CD4-positive, alpha-beta memory T cell (primary cell): ENCODE measurements around the gene PDE4D. TPM values are rescaled to one million over a fixed set of nuclear protein-coding genes. Genes with fewer than 3 reads are reported as not detected.

Experiments used
- CTCF ChIA-PET: fragments of 350-600 bp; sonication (Branson Sonifier 250); formaldehyde crosslinking; loops from one replicate; lab custom pipeline; 2021; ENCODE audit warnings: inconsistent platforms; ENCODE audit not compliant: partially characterized antibody; lab: Charles Lee
- POLR2A ChIA-PET: fragments of 350-600 bp; sonication (Branson Sonifier 250); formaldehyde crosslinking; loops from one replicate; lab custom pipeline; 2021; ENCODE audit not compliant: partially characterized antibody; lab: Charles Lee
- DNase-seq, 5 donors: peaks; one replicate each; pipeline versions ENCODE4 v3.0.0 to v3.0.0-alpha.2; 2020 to 2022; ENCODE audit warnings: mixed read lengths in 1 of 5
- H3K27ac ChIP-seq: one replicate; pipeline ENCODE4 v1.7.0; 2013; ENCODE audit warnings: low read depth, low read length
- H3K27me3 ChIP-seq: 2 replicates; pipeline ENCODE4 v1.7.0; 2013; ENCODE audit warnings: mild to moderate bottlenecking, low read length, moderate library complexity; ENCODE audit not compliant: insufficient read depth
- H3K36me3 ChIP-seq: 2 replicates; pipeline ENCODE4 v1.7.0; 2013; ENCODE audit warnings: mild to moderate bottlenecking, low read length, moderate library complexity; ENCODE audit not compliant: insufficient read depth
- H3K4me1 ChIP-seq: 2 replicates; pipeline ENCODE4 v1.7.0; 2013; ENCODE audit warnings: mild to moderate bottlenecking, low read length, moderate library complexity; ENCODE audit not compliant: insufficient read depth
- H3K4me3 ChIP-seq, 2 donors: one replicate each; pipeline ENCODE4 v1.7.0; 2013; ENCODE audit warnings: low read length in 2 of 2, mild to moderate bottlenecking in 1 of 2
- H3K9me3 ChIP-seq, 2 donors: one replicate each; pipeline ENCODE4 v1.7.0; 2013; ENCODE audit warnings: low read length in 2 of 2, control low read depth in 1 of 2; ENCODE audit not compliant: control insufficient read depth in 1 of 2
- H3K27ac Mint-ChIP-seq, 7 donors: one replicate each; pipeline ENCODE4 v1.8.0; 2020 to 2021; ENCODE audit warnings: mixed read lengths in 7 of 7, mild to moderate bottlenecking in 6 of 7, inconsistent platforms in 3 of 7, moderate library complexity in 3 of 7
- H3K27me3 Mint-ChIP-seq, 2 donors: one replicate each; pipeline ENCODE4 v1.8.0; 2020 to 2021; ENCODE audit warnings: mixed read lengths in 2 of 2
- H3K36me3 Mint-ChIP-seq, 2 donors: one replicate each; pipeline ENCODE4 v1.8.0; 2020 to 2021; ENCODE audit warnings: mixed read lengths in 2 of 2, inconsistent platforms in 1 of 2, mild to moderate bottlenecking in 1 of 2
- H3K4me1 Mint-ChIP-seq, 4 donors: one replicate each; pipeline ENCODE4 v1.8.0; 2020 to 2021; ENCODE audit warnings: mixed read lengths in 4 of 4, mild to moderate bottlenecking in 1 of 4
- H3K4me3 Mint-ChIP-seq, 8 donors: one replicate each; pipeline ENCODE4 v1.8.0; 2020 to 2021; ENCODE audit warnings: mixed read lengths in 8 of 8, mild to moderate bottlenecking in 7 of 8, moderate library complexity in 6 of 8, inconsistent platforms in 3 of 8
- H3K9me3 Mint-ChIP-seq, 8 donors: one replicate each; pipeline ENCODE4 v1.8.0; 2020 to 2021; ENCODE audit warnings: mixed read lengths in 8 of 8, mild to moderate bottlenecking in 5 of 8, inconsistent platforms in 3 of 8, moderate library complexity in 1 of 8
- intact Hi-C: fragments of 100-400 bp; cut with micrococcal nuclease; formaldehyde crosslinking; loops from one replicate; pipeline ENCODE4 v1.15.1; 2023
- polyA plus RNA-seq, 2 donors: library from polyadenylated mRNA; unstranded; fragments of 300-500 nt; fragmentation: Illumina TruSeq; gene quantifications; one replicate each; pipeline ENCODE4 v1.2.3, GENCODE V29; 2021
- total RNA-seq, 2 experiments: library from RNA; stranded (reverse); gene quantifications; one replicate each; pipeline ENCODE4 v1.2.3, GENCODE V29; 2021

PDE4D gene
- total and polyA plus RNA-seq, 4 experiments from 2014 or later: 12.3 to 49.7 (median 30.3) TPM

DNA sequence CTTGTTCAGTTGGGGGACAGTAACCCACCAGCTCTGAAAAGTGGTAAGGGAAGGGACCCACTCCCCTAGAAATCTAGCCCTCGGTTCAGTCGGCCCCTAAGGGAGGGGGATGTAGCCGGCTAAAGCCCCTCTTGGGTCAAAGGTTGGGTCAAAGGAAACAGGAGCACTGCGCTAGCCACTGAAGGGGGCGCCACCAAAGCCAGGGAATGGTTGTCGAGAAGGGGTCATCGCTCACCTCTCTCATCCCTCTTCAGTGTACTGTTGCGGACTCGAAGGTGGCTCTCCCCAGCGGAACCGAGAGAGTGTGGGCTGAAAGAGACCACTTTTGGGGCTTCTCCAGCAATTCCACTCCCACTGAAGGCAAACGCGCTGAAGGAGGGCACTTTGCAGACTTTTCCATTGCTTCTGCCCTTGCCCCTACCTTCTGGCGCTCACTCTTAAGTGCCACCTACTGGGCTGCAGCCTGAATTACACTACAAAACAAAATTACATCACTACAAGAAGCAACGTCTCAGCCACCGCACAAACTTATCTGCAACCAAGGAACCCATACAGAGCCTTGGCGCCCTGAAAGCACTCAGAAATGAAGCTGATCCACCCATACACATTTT lies 396.9 kb downstream of the PDE4D start:
- Histone ChIP-seq H3K27ac (no peak overlapping the region), H3K36me3 (no peaks in the 10 kb centered on the region), H3K27me3 (no peaks in the 10 kb centered on the region), H3K4me3 (no peak overlapping the region), H3K9me3 (no peaks in the 10 kb centered on the region), H3K4me1 (no peaks in the 10 kb centered on the region)
- Mint-ChIP-seq H3K36me3 (no peaks in the 10 kb centered on the region), H3K27me3 (peaks cover 0 to 2% of the 10 kb centered on the region in 2 donors), H3K4me3 (no peak overlapping the region), H3K4me1 (no peaks in the 10 kb centered on the region), H3K9me3 (peaks cover 0 to 6% (median 0%) of the 10 kb centered on the region in 8 donors), H3K27ac (no peak overlapping the region)
- ChIA-PET POLR2A (no interaction called here), CTCF (interaction anchor here (1.0 to 1.5 kb wide), 2 partner anchors 9 to 15 kb away, joined by 3 to 5 read pairs; no protein-coding TSS in a partner anchor)
- no peak for DNase-seq
- intact Hi-C loops: no loop called here

DNA sequence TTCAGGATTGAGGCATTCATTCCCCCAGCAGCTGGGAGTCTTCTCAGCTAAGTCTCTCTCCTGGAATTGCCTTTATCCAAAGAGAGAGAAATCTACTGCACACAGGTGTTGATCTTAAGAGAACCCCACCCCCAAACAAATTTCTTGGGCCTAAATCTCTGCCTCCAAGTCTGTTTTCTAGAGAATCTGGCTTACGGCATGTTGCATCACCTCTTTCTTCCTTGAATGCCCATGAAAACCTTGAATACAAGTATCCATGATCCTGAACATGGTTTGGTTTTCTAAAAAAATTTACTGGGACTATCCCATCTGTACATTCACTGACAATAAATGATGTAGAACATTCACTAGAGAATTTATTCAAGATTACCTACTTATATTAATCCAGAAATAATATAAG lies 401.6 kb downstream of the PDE4D start:
- Mint-ChIP-seq H3K27me3 (no peaks in the 10 kb centered on the region), H3K4me1 (no peaks in the 10 kb centered on the region), H3K27ac (no peak overlapping the region), H3K9me3 (peaks cover 0 to 5% (median 0%) of the 10 kb centered on the region in 8 donors), H3K36me3 (no peaks in the 10 kb centered on the region), H3K4me3 (no peak overlapping the region)
- Histone ChIP-seq H3K27ac (no peak overlapping the region), H3K36me3 (no peaks in the 10 kb centered on the region), H3K4me3 (no peak overlapping the region), H3K27me3 (no peaks in the 10 kb centered on the region), H3K4me1 (no peaks in the 10 kb centered on the region), H3K9me3 (no peaks in the 10 kb centered on the region)
- intact Hi-C loops: no loop called here
- ChIA-PET POLR2A (no interaction called here), CTCF (no interaction called here)
- no peak for DNase-seq

DNA sequence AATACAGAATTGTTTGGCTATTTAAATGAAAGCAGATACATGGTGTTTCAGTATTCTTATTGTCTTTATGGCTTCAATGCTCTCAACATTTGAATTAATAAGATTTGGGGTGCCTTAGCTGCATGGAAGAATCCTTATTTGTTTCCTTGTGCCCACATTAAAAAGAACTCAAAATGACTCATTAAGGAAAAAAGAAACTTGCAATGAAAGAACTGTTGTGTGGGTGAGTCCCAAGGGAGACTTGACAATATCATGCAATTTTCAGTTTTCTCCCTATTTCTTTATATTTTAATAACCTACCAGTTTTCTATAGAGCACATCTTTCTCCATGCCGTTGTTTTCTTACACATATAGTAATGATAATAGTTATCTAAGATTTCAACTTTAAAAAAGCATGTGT lies 404.0 kb downstream of the PDE4D start:
- H3K9me3 Mint-ChIP-seq: peaks cover 0 to 1% (median 0%) of the 10 kb centered on the region in 8 donors
- CTCF ChIA-PET: no interaction called here
- Histone ChIP-seq H3K36me3 (no peaks in the 10 kb centered on the region), H3K4me3 (no peak overlapping the region), H3K27me3 (no peaks in the 10 kb centered on the region), H3K9me3 (no peaks in the 10 kb centered on the region), H3K27ac (no peak overlapping the region), H3K4me1 (no peaks in the 10 kb centered on the region)
- no peaks in the 10 kb centered on the region for H3K36me3 Mint-ChIP-seq
- intact Hi-C loops: no loop called here
- H3K27ac Mint-ChIP-seq: no peak overlapping the region
- H3K4me1 Mint-ChIP-seq: no peaks in the 10 kb centered on the region
- no peaks in the 10 kb centered on the region for H3K27me3 Mint-ChIP-seq
- DNase-seq: no peak
- no peak overlapping the region for H3K4me3 Mint-ChIP-seq
- POLR2A ChIA-PET: no interaction called here

DNA sequence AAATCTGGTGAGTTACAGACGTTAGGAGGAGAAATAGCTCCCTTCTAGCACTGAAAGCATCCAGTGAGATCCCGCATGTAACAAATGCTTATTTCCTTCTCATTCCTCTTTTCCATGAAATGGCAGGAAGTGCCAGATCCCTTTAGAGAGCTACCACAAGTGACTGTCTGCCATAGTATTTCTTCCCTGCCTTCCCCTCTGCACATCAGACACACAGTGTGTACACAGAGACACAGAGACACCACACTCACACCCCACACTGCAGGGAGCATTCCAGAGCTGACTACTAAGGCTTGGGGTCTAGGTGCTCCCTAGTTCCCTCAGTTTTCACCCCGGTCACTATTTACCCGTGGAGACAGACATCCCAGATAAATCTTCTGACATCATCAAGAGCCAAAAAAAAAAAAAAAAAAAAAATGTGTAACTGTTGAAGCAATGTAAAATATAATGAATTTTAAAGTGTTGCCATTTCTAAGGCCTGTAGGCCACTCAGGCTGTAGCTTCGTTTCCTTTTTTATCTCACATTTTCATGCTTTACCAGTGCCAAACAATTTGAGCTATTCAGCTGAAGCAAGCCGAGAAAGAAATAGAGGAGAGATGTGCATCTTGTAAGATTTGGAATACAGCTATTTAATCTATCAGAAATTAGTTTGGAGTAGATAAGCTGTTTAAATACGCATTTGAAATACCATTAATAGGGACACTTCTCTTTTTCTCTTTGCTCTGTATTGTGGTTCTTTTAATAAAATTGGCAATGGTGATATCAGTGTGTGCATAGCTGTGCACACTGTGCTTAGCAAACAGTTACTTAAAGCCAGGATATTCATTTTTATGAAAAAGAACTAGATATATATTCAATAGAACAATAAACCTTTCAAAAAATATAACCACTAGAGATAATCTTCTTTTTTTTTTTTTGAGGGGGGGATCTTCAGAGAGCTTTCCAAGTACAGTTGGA lies 405.5 kb downstream of the PDE4D start:
- Mint-ChIP-seq H3K4me1 (no peaks in the 10 kb centered on the region), H3K36me3 (no peaks in the 10 kb centered on the region), H3K27ac (no peak overlapping the region), H3K9me3 (peaks cover 0 to 1% (median 0%) of the 10 kb centered on the region in 8 donors), H3K27me3 (no peaks in the 10 kb centered on the region), H3K4me3 (no peak overlapping the region)
- ChIA-PET CTCF (interaction anchor here (0.8 to 0.9 kb wide), 2 partner anchors 17 to 21 kb away, joined by 3 to 5 read pairs; no protein-coding TSS in a partner anchor), POLR2A (interaction anchor here (0.6 kb wide), 1 partner anchor 16 kb away, joined by 3 read pairs; no protein-coding TSS in a partner anchor)
- no peak overlapping the region for H3K27ac ChIP-seq
- no peaks in the 10 kb centered on the region for H3K27me3 ChIP-seq
- DNase-seq: no peak
- no peaks in the 10 kb centered on the region for H3K9me3 ChIP-seq
- intact Hi-C loops: no loop called here
- H3K4me3 ChIP-seq: no peak overlapping the region
- H3K4me1 ChIP-seq: no peaks in the 10 kb centered on the region
- no peaks in the 10 kb centered on the region for H3K36me3 ChIP-seq

DNA sequence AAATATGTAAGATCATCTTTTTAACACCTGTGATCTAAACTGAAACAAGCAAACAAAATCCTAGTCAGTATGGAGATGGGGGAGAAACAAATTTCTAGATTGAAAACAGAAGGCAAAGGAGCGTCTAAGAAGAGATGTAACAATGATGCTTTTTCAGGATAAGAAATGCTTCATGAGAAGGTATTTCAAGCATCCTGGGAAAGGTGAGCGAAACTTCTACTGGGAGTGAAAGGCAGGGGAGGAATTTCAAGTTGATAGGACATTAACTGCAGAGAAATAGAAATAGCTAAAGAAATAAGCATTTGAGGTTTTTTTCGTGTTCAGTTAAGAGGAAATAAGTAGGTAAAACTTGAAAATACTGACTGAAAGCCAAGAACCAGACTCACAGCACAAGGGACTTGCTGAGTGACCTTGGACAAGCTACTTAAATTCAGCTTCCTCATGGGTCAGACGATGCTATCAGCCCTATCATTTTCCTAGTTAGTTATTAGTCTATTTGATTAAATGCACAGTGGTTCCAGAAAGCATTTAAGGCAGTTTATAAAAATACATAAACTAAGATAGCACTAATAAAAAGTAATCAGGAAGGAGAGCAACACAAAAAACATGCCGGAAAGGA lies 406.3 kb downstream of the PDE4D start:
- H3K27me3 ChIP-seq: no peaks in the 10 kb centered on the region
- Mint-ChIP-seq H3K27ac (no peak overlapping the region), H3K4me1 (no peaks in the 10 kb centered on the region), H3K4me3 (no peak overlapping the region), H3K27me3 (no peaks in the 10 kb centered on the region), H3K36me3 (no peaks in the 10 kb centered on the region), H3K9me3 (peaks cover 0 to 1% (median 0%) of the 10 kb centered on the region in 8 donors)
- no peak overlapping the region for H3K27ac ChIP-seq
- no peaks in the 10 kb centered on the region for H3K4me1 ChIP-seq
- CTCF ChIA-PET: no interaction called here
- H3K36me3 ChIP-seq: no peaks in the 10 kb centered on the region
- POLR2A ChIA-PET: no interaction called here
- H3K9me3 ChIP-seq: no peaks in the 10 kb centered on the region
- intact Hi-C loops: no loop called here
- no peak overlapping the region for H3K4me3 ChIP-seq
- DNase-seq: no peak

DNA sequence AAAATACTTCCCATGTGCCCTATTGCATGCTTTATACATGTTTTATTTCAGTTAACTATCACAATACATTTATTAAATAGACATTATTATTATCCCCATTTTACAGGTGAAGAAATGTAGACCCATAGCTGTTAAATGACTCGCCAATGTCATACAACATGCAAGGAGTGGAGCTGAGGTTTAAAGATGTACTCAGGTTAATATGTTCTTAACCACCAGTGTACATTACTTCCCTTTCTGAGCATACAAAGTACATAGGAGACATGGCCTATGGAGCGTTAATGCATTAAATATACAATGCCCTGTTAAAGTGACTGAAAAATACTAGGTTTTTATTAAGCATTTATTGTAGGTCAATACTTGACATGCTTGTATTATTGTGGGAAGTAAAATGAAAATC lies 407.0 kb downstream of the PDE4D start:
- Histone ChIP-seq H3K4me1 (no peaks in the 10 kb centered on the region), H3K36me3 (no peaks in the 10 kb centered on the region), H3K9me3 (no peaks in the 10 kb centered on the region), H3K4me3 (no peak overlapping the region), H3K27me3 (no peaks in the 10 kb centered on the region), H3K27ac (no peak overlapping the region)
- no peak for DNase-seq
- Mint-ChIP-seq H3K9me3 (peaks cover 0 to 1% (median 0%) of the 10 kb centered on the region in 8 donors), H3K27ac (no peak overlapping the region), H3K4me3 (no peak overlapping the region), H3K27me3 (no peaks in the 10 kb centered on the region), H3K36me3 (no peaks in the 10 kb centered on the region), H3K4me1 (no peaks in the 10 kb centered on the region)
- CTCF ChIA-PET: no interaction called here
- POLR2A ChIA-PET: no interaction called here
- intact Hi-C loops: no loop called here
